Ovary (tissue), 9 donors: ENCODE results near the gene FXYD5. TPM values are rescaled to one million over a fixed set of nuclear protein-coding genes. Genes with fewer than 3 reads are reported as not detected.

Experiments
- DNase-seq, 5 donors: peaks; one replicate each; pipeline ENCODE4 v3.0.0-alpha.2; 2019 to 2020
- H3K27ac ChIP-seq, 2 donors: fragments of 200-600 bp; one replicate each; pipeline versions ENCODE4 v1.5.1 to v1.8.0; 2019 to 2022
- H3K27me3 ChIP-seq: fragments of 200-600 bp; one replicate; pipeline ENCODE4 v1.8.0; 2022
- H3K36me3 ChIP-seq: fragments of 200-600 bp; sonication (generic); one replicate; pipeline ENCODE4 v1.5.1; 2019
- H3K4me1 ChIP-seq: one replicate; pipeline ENCODE4 v1.8.1; 2013; ENCODE audit warnings: mild to moderate bottlenecking, moderate library complexity; ENCODE audit not compliant: insufficient read depth
- H3K4me3 ChIP-seq: fragments of 200-600 bp; sonication (generic); one replicate; pipeline ENCODE4 v1.5.1; 2017
- H3K9me3 ChIP-seq, 2 donors: fragments of 200-600 bp in 1 of 2; sonication (generic) in 1 of 2; one replicate each; pipeline versions ENCODE4 v1.5.1 to v1.8.1; 2013 to 2019; ENCODE audit warnings: mild to moderate bottlenecking in 1 of 2, moderate library complexity in 1 of 2
- EP300 ChIP-seq: sonication (generic); formaldehyde crosslinking; IDR thresholded peaks from one replicate; pipeline ENCODE4 v1.6.1; 2017; ENCODE audit warnings: antibody characterized with exemption
- POLR2A ChIP-seq: fragments of 450-650 bp; IDR thresholded peaks from one replicate; pipeline ENCODE4 v1.6.1; 2017; ENCODE audit warnings: antibody characterized with exemption, mild to moderate bottlenecking, moderate library complexity
- WGBS, 3 donors: extraction: QIAGEN DNeasy Blood & Tissue Kit in 1 of 3; methylation state at CpG; one replicate each; pipeline versions ENCODE4 v1.1.5 to v1.1.7; 2013 to 2017; 5-methylcytosine and 5-hydroxymethylcytosine counted together
- intact Hi-C, 4 donors: fragments of 100-400 bp; cut with DNase I; formaldehyde crosslinking; loops; one replicate each; pipeline versions ENCODE4 v1.11.0 to v1.15.1; 2022 to 2023
- polyA plus RNA-seq, 2 donors: library from polyadenylated mRNA; stranded (reverse); fragments of 200-250 nt in 1 of 2; fragments of 350-450 nt in 1 of 2; fragmentation: Illumina TruSeq in 1 of 2; extraction: RNeasy Lipid Tissue Mini Kit (QIAGEN cat#74804) in 1 of 2; gene quantifications; one replicate each; pipeline ENCODE4 v1.2.3, GENCODE V29; 2013 to 2014
- total RNA-seq, 7 donors: library from RNA; depleted of rRNA in 2 of 7; stranded (reverse); fragments of >200 nt in 2 of 7; fragmentation: NEBNext Ultra II Directional in 3 of 7; extraction: Animal tissue kit (Norgen Biotek cat#: 25700) in 3 of 7; gene quantifications; one replicate each; pipeline versions ENCODE4 v1.1.0 to v1.2.4, GENCODE V29; 2016 to 2023
- TF ChIP-seq, protein P1 (sequence below), 3 donors: fragments of 450-650 bp in 2 of 3; fragments of 200-600 bp in 1 of 3; IDR thresholded peaks; one replicate each; pipeline versions ENCODE4 v1.5.1 to v1.8.0; 2016 to 2022; ENCODE audit warnings: antibody characterized with exemption in 3 of 3, mild to moderate bottlenecking in 1 of 3
- donor health status: DM: no; HTN: no; CAD: no; lungs with moderate emphysema.
- donor health status: DM: no; HTN: no; CAD: no.
- donor health status: Bipolar disorder and iron deficiency.
- donor health status: DM: yes; HTN: yes; CAD: no.
- donor health status: DM: no; HTN: no; CAD: no.
- donor health status: DM: yes; HTN: yes; CAD: no.

FXYD5 gene
- total and polyA plus RNA-seq, 9 donors = 8.2 to 79.3 (median 22.7) TPM

DNA sequence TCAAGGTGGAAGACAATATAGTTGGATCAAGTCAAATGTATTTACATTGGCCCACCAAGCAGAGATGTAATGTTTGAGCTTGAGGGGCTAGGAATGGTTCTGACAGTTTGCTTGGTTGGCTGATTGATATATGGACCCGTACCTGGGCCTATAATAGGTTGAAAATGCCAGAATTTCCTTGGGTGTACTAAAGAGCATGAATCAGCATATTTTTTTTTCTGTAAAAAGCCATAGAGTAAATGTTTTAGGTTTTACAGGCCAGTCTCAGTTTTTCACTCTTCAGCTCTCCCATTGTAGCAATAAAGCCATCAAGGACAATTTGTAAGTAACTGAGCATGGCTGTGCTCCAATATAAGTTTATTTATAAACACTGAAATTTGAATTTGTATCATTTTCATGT is 26.9 kb downstream of the FXYD5 start:
- Histone ChIP-seq H3K27ac (no peak overlapping the region), H3K4me3 (no peak overlapping the region), H3K9me3 (peaks cover 0 to 8% of the 10 kb centered on the region in 2 donors), H3K4me1 (no peaks in the 10 kb centered on the region), H3K27me3 (no peaks in the 10 kb centered on the region), H3K36me3 (no peaks in the 10 kb centered on the region)
- no peak for TF ChIP-seq EP300
- TF ChIP-seq POLR2A = no peak
- TF ChIP-seq, protein P1, sequence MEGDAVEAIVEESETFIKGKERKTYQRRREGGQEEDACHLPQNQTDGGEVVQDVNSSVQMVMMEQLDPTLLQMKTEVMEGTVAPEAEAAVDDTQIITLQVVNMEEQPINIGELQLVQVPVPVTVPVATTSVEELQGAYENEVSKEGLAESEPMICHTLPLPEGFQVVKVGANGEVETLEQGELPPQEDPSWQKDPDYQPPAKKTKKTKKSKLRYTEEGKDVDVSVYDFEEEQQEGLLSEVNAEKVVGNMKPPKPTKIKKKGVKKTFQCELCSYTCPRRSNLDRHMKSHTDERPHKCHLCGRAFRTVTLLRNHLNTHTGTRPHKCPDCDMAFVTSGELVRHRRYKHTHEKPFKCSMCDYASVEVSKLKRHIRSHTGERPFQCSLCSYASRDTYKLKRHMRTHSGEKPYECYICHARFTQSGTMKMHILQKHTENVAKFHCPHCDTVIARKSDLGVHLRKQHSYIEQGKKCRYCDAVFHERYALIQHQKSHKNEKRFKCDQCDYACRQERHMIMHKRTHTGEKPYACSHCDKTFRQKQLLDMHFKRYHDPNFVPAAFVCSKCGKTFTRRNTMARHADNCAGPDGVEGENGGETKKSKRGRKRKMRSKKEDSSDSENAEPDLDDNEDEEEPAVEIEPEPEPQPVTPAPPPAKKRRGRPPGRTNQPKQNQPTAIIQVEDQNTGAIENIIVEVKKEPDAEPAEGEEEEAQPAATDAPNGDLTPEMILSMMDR (IDR thresholded peaks at IDR 0.05) = no peak
- 77 to 92% (median 85%) methylated on average over 1 of the region's 1 CpG for WGBS, 3 donors
- DNase-seq = no peak
- intact Hi-C loops = no loop called here

DNA sequence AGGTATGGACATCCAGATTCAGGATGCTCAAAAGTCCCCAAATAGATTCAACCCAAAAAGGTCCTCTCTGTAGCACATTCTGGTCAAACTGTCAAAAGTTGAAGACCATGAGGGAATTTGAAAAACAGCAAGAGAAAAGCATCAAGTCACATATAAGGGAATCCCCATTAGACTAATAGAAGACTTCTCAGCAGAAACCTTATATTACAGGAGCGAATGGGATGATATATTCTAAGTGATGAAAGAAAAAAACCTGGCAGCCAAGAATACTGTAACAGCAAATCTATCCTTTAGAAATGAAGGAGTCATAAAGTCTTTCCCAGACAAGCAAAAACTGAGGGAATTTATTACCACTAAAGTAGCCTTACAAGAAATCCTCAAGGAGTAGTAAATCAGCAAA is 29.7 kb downstream of the FXYD5 start:
- Histone ChIP-seq H3K36me3 (no peaks in the 10 kb centered on the region), H3K27me3 (no peaks in the 10 kb centered on the region), H3K27ac (no peak overlapping the region), H3K4me1 (no peaks in the 10 kb centered on the region), H3K4me3 (no peak overlapping the region), H3K9me3 (peaks cover 0 to 8% of the 10 kb centered on the region in 2 donors)
- 65 to 77% (median 71%) methylated on average over 1 of the region's 1 CpG for WGBS, 3 donors
- intact Hi-C loops = no loop called here
- no peak for DNase-seq
- TF ChIP-seq, protein P1 (IDR thresholded peaks at IDR 0.05) = no peak
- TF ChIP-seq POLR2A (no peak), EP300 (no peak)

- intact Hi-C loops = no loop called here
- DNase-seq = no peak
- H3K27ac ChIP-seq = no peak overlapping the region
- 61 to 77% (median 69%) methylated on average over 2 of the region's 2 CpGs for WGBS, 3 donors
- H3K9me3 ChIP-seq = peaks cover 0 to 8% of the 10 kb centered on the region in 2 donors
- H3K4me1 ChIP-seq = no peaks in the 10 kb centered on the region
- no peak overlapping the region for H3K4me3 ChIP-seq
- TF ChIP-seq POLR2A = no peak
- no peak for TF ChIP-seq EP300
- TF ChIP-seq, protein P1 (IDR thresholded peaks at IDR 0.05) = no peak
- no peaks in the 10 kb centered on the region for H3K36me3 ChIP-seq
- no peaks in the 10 kb centered on the region for H3K27me3 ChIP-seq
Measured at GRCh38 chr19:35184884-35185283, 30.3 kb downstream of the FXYD5 start.

GRCh38 chr19:35194012-35194984 is 39.8 kb downstream of the FXYD5 start:
- intact Hi-C loops = no loop called here
- H3K36me3 ChIP-seq = no peaks in the 10 kb centered on the region
- 55 to 58% (median 58%) methylated on average over 9 of the region's 9 CpGs for WGBS, 3 donors
- no peaks in the 10 kb centered on the region for H3K27me3 ChIP-seq
- DNase-seq = no peak
- TF ChIP-seq POLR2A (no peak), EP300 (no peak)
- TF ChIP-seq, protein P1 (IDR thresholded peaks at IDR 0.05) = no peak
- no peaks in the 10 kb centered on the region for H3K4me1 ChIP-seq
- no peaks in the 10 kb centered on the region for H3K9me3 ChIP-seq
- H3K27ac ChIP-seq = no peak overlapping the region
- H3K4me3 ChIP-seq = no peak overlapping the region
